WTC11 (cell line): ENCODE data around the gene RALBP1.

Source experiments
- CREB1 ChIP-seq: sonication (generic); formaldehyde crosslinking; IDR thresholded peaks from 2 replicates; pipeline ENCODE4 v1.8.0; 2023; ENCODE audit warnings: mild to moderate bottlenecking, missing genetic modification reagents
- FOXJ3 ChIP-seq: sonication (generic); formaldehyde crosslinking; IDR thresholded peaks from 2 replicates; pipeline ENCODE4 v1.9.0; 2021; ENCODE audit warnings: missing genetic modification reagents, mild to moderate bottlenecking, borderline replicate concordance
- NFATC4 ChIP-seq: fragments of 250-450 bp; sonication (Bioruptor Pico); IDR thresholded peaks from 2 replicates; pipeline ENCODE4 v1.9.0; 2021; ENCODE audit warnings: mild to moderate bottlenecking
- ZNF232 ChIP-seq: sonication (generic); formaldehyde crosslinking; IDR thresholded peaks from 2 replicates; pipeline ENCODE4 v1.8.0; 2022; ENCODE audit warnings: mild to moderate bottlenecking, missing genetic modification reagents
- TF ChIP-seq, protein P1 (sequence below): fragments of 200-600 bp; IDR thresholded peaks from 2 replicates; pipeline ENCODE4 v1.8.0; 2022; ENCODE audit warnings: antibody characterized with exemption
- TF ChIP-seq, protein P2 (sequence below): sonication (generic); formaldehyde crosslinking; IDR thresholded peaks from 2 replicates; pipeline ENCODE4 v1.8.1; 2023; ENCODE audit warnings: mild to moderate bottlenecking, missing genetic modification reagents

GRCh38 chr18:9507565-9508088 lies 32.3 kb downstream of the RALBP1 start:
- TF ChIP-seq ZNF232 = no peak
- TF ChIP-seq, protein P1, sequence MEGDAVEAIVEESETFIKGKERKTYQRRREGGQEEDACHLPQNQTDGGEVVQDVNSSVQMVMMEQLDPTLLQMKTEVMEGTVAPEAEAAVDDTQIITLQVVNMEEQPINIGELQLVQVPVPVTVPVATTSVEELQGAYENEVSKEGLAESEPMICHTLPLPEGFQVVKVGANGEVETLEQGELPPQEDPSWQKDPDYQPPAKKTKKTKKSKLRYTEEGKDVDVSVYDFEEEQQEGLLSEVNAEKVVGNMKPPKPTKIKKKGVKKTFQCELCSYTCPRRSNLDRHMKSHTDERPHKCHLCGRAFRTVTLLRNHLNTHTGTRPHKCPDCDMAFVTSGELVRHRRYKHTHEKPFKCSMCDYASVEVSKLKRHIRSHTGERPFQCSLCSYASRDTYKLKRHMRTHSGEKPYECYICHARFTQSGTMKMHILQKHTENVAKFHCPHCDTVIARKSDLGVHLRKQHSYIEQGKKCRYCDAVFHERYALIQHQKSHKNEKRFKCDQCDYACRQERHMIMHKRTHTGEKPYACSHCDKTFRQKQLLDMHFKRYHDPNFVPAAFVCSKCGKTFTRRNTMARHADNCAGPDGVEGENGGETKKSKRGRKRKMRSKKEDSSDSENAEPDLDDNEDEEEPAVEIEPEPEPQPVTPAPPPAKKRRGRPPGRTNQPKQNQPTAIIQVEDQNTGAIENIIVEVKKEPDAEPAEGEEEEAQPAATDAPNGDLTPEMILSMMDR = no peak
- no peak for TF ChIP-seq CREB1 (CRISPR knock-in tag)
- TF ChIP-seq, protein P2, sequence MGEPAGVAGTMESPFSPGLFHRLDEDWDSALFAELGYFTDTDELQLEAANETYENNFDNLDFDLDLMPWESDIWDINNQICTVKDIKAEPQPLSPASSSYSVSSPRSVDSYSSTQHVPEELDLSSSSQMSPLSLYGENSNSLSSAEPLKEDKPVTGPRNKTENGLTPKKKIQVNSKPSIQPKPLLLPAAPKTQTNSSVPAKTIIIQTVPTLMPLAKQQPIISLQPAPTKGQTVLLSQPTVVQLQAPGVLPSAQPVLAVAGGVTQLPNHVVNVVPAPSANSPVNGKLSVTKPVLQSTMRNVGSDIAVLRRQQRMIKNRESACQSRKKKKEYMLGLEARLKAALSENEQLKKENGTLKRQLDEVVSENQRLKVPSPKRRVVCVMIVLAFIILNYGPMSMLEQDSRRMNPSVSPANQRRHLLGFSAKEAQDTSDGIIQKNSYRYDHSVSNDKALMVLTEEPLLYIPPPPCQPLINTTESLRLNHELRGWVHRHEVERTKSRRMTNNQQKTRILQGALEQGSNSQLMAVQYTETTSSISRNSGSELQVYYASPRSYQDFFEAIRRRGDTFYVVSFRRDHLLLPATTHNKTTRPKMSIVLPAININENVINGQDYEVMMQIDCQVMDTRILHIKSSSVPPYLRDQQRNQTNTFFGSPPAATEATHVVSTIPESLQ (CRISPR knock-in tag) = no peak
- no peak for TF ChIP-seq NFATC4 (CRISPR knock-in tag)
- TF ChIP-seq FOXJ3 = no peak
